Activated CD4-positive, CD25-positive, alpha-beta regulatory T cell treated with anti-CD3 and anti-CD28 coated beads, Interleukin-2, amount 50 U/mL, for 72 hours (primary cell): ENCODE results near the gene PTPRO.
"Not testable (repeated sequence)": the region's sequence is repeated elsewhere in the genome, so short reads cannot be mapped to it uniquely, and the experiment has no call there.

ENCODE experiments used
- DNase-seq: peaks from one replicate; pipeline ENCODE4 v3.0.0; 2021

Gene PTPRO

GRCh38 chr12:15608941-15609340 lies 286.6 kb downstream of the PTPRO start:
- DNase-seq = no peak

DNA sequence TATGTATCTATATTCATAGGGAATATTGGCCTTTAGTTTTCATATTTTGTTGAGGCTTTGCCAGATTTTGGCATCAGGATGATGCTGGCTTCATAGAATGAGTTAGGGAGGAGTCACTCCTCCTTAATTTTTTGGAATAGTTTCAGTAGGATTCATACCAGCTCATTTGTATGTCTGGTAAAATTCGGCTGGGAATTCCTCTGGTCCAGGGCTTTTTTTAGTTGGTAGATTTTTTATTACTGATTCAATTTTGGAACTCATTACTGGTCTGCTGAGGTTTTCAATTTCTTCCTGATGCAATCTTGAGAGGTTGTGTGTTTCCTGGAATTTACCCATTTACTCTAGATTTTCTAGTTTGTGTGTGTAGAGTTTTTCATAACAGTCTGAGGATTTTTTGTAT lies 291.7 kb downstream of the PTPRO start:
- no peak for DNase-seq

- not testable (repeated sequence) for DNase-seq
Measured at GRCh38 chr12:15616495-15616894, 294.2 kb downstream of the PTPRO start.

- DNase-seq = no peak
Measured at GRCh38 chr12:15620741-15621539, 298.6 kb downstream of the PTPRO start.

DNA sequence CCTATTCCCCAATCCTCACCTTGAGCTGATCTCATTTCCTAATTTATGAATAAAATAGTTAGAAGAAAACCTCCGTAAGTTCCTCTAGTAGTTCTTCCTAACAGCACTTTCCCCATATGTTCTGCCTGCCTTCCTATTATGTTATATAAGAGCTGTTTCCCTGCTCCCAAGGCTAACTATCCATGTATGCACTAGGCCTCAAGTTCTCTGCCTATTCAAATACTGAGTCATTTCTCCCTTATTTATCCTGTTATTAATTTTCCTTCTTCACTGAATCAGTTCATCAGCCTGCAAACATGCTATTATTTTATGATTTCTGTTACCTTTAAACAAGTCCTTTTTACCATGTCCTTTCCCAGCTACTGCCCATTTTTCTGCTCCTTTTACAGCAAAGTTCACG lies 302.8 kb downstream of the PTPRO start:
- DNase-seq = no peak

DNA sequence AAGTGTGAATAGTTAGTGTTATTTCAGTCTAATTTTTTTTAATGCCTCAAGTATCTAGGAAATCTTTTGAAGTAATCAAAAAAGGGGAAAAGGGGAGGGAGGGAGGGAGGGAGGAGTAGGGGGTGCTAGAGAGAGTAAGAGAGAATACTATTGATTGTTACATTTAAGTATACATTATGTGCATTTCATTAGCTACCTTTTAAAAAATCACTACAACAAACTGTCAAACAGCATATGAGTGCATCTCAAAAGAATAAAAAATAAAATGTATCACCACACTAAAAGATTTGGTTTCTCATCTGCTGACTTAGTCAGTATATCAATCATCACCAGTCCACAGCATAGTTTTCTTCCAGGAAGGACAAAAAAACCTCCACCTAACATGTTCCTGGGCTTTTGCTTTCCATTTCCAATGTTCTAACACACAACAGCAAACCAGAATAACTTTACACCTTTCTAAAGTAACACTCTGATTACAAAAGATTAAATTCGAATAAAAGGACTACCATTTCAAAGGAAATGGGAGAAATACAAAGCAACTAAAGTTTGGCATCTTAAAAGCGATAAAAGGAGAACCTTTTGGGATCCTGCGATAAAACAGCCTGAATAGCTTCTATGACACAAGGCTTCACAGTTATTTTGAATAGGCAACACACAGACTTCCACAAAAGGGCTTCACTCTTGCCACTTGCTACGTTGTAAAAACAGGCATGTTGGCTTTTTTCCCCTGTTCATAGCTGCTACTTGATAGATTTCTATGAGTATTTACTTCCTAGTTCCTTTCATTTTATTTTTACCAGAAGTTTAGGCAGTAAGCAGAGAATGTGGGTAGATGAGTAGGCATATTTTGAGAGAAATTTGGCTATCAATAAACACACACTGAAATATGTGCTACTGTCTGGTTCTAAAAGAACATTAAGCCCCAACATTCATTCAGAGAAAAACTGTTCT lies 306.0 kb downstream of the PTPRO start:
- no peak for DNase-seq

DNA sequence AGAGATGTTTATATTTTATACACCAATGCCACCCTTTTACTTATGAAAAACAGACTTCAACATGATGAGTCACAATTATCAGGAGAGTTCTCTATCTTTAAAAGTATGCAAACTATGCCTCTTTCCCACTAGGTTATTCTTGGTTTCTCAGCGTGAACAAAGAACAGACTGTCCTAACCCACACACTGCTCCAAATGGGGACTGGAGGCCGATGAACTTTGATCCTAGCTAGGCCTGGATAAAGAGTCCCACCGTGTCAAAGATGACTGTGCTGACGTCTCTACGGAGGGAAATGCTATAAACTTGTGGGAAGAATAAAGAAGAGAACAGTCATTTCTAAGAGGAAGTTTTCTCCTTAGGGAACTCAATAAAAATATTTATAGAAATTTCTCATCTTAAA lies 306.8 kb downstream of the PTPRO start:
- DNase-seq = no peak

- DNase-seq = no peak
Measured at GRCh38 chr12:15629761-15630160, 307.5 kb downstream of the PTPRO start.

DNA sequence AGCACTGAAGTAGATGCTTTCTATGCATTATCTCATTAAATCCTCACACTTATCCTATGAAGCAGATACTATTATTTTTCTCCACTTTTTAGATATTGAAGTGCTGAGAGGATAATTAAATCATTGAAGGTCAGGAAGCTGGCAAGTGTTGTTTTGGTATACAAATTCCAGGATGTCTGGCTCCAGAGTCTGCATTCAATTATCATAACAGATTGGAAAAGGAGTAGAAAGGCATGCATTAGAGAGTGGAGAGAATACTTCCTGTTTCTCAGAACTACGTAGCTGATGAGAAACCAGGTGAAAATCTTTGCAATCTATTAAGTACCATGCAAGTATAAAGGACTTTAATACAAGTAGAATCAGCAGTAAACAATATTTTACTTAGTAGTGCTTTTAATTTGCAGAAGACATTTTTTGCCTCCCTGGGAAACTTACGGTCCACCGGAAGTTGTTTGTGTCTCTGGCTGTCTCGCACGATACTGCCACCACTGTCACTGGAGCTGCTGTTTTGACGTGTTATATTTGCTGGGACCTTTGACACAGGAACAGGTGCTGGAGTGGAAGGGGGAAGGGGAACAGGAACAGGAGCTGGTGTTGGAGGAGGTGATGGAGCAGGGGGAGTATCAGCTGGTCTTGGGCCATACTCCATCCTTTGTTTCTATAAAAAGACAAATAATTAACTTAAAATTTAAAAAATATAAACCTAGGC lies 308.9 kb downstream of the PTPRO start:
- DNase-seq = no peak

- DNase-seq = no peak
Measured at GRCh38 chr12:15632708-15633107, 310.4 kb downstream of the PTPRO start.

DNA sequence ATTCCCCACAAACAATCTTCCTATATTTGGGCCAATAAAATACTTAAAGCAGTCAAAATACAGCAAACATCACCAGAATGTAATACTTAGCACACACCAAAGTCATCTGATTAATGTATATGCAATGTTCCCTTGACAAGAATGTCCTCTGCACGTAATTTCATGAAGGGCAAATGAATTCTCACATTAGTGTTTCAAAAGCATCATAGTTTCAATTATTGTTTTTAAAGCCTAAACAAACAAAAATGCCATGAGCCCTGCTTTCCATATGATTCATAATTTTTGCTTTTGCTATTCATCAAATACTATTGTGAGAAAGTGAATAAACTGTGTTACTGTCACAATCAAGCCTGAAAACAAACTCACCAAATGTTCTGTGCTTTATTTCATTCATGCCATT lies 310.9 kb downstream of the PTPRO start:
- no peak for DNase-seq

- no peak for DNase-seq
Measured at GRCh38 chr12:15634010-15634683, 311.8 kb downstream of the PTPRO start.

- DNase-seq = no peak
Measured at GRCh38 chr12:15636060-15636890, 314.0 kb downstream of the PTPRO start.

DNA sequence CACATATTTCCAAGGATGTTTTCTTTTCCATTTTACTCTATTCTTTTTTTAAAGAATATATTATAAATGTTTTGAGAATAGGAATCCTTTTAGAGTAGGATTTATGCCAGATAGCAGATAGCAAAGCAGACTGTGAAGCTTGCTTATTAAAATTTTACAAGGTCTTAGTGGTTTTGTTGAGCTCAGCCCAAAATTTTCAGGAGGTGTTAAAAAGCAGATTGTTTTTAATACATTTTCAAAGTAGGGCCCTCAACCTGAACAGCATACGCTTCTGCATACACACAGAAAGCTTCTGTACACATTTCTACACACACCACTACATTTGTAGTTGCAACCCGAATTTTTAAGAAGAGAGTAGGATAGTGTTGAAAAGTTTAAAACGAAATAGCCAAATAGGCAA lies 315.9 kb downstream of the PTPRO start:
- DNase-seq = no peak

GRCh38 chr12:15644700-15645099 lies 322.4 kb downstream of the PTPRO start:
- no peak for DNase-seq

- DNase-seq = no peak
Measured at GRCh38 chr12:15646581-15646980, 324.3 kb downstream of the PTPRO start.
